GM21717 (cell line): ENCODE measurements around the gene NUDCD2.
"Not testable (repeated sequence)": the region's sequence is repeated elsewhere in the genome, so short reads cannot be mapped to it uniquely, and the experiment has no call there.

ENCODE experiments used
- ATAC-seq: cut with Tn5 transposase; IDR thresholded peaks from one replicate; pipeline ENCODE4 v1.9.1; 2021; ENCODE audit warnings: mild to moderate bottlenecking, moderate library complexity; ENCODE audit not compliant: unreplicated experiment

NUDCD2 gene

GRCh38 chr5:163473635-163474243, 13.8 kb upstream of the NUDCD2 start:
- no peak for ATAC-seq

- ATAC-seq = no peak
Measured at GRCh38 chr5:163467682-163468081, 7.8 kb upstream of the NUDCD2 start.

GRCh38 chr5:163463063-163463435, 3.1 kb upstream of the NUDCD2 start:
- ATAC-seq = no peak

- peak; percentile 1 for ATAC-seq
Measured at GRCh38 chr5:163460562-163461171, 765 bp upstream of the NUDCD2 start, which contains the start of gene HMMR. TSS of gene HMMR (plus strand) at chr5:163460632. CDS start at chr5:163460693, 61 bp downstream.

- ATAC-seq = peak; percentile 8
Measured at GRCh38 chr5:163459462-163459818, 462 bp downstream of the NUDCD2 start.

GRCh38 chr5:163458778-163459385, 1.0 kb downstream of the NUDCD2 start:
- ATAC-seq = no peak

GRCh38 chr5:163456840-163457239, 3.1 kb downstream of the NUDCD2 start:
- ATAC-seq = no peak

GRCh38 chr5:163456029-163456589, 3.8 kb downstream of the NUDCD2 start:
- no peak for ATAC-seq

GRCh38 chr5:163455406-163455805, 4.5 kb downstream of the NUDCD2 start:
- ATAC-seq = not testable (repeated sequence)

- ATAC-seq = no peak
Measured at GRCh38 chr5:163453705-163454104, 6.2 kb downstream of the NUDCD2 start.

GRCh38 chr5:163451489-163451888, 8.4 kb downstream of the NUDCD2 start:
- ATAC-seq = no peak

- no peak for ATAC-seq
Measured at GRCh38 chr5:163448491-163448890, 11.4 kb downstream of the NUDCD2 start.

- ATAC-seq = no peak
Measured at GRCh38 chr5:163447875-163448274, 12.0 kb downstream of the NUDCD2 start.

- ATAC-seq = no peak
Measured at GRCh38 chr5:163447191-163447590, 12.7 kb downstream of the NUDCD2 start.

- ATAC-seq = no peak
Measured at GRCh38 chr5:163445345-163445744, 14.6 kb downstream of the NUDCD2 start.

- no peak for ATAC-seq
Measured at GRCh38 chr5:163444526-163444925, 15.4 kb downstream of the NUDCD2 start.

GRCh38 chr5:163440954-163441353, 18.9 kb downstream of the NUDCD2 start:
- ATAC-seq = no peak

GRCh38 chr5:163439092-163439425, 20.8 kb downstream of the NUDCD2 start:
- no peak for ATAC-seq

- ATAC-seq = peak; percentile 99
Measured at GRCh38 chr5:163437309-163438182, 22.4 kb downstream of the NUDCD2 start, which contains the start of gene CCNG1. TSS of gene CCNG1 (plus strand) at chr5:163437595. CDS start at chr5:163439257, 1,662 bp downstream.

- no peak for ATAC-seq
Measured at GRCh38 chr5:163437011-163437308, 22.9 kb downstream of the NUDCD2 start.

- no peak for ATAC-seq
Measured at GRCh38 chr5:163436515-163436914, 23.4 kb downstream of the NUDCD2 start.
